WTC11 (cell line): Measurements from ENCODE around the gene EIF2D. TPM values are rescaled to one million over a fixed set of nuclear protein-coding genes. Genes with fewer than 3 reads are reported as not detected.

Experiments
- ATAC-seq: fragments of 200-7000 bp; cut with Tn5 transposase; 2 replicates; pipeline ENCODE4 v1.10.0; 2021; ENCODE audit warnings: mild to moderate bottlenecking, moderate library complexity
- CTCF ChIA-PET: fragments of 300-600 bp; sonication (Branson Sonifier 250); formaldehyde crosslinking; loops from one replicate; lab custom pipeline; 2021; ENCODE audit warnings: antibody characterized with exemption; lab: Charles Lee
- POLR2A ChIA-PET: fragments of 350-600 bp; sonication (Branson Sonifier 250); formaldehyde crosslinking; loops from one replicate; lab custom pipeline; 2021; ENCODE audit warnings: antibody characterized with exemption; lab: Charles Lee
- DNase-seq: peaks from one replicate; pipeline ENCODE4 v3.0.0; 2021; ENCODE audit warnings: low spot score
- H3K27ac Mint-ChIP-seq: 2 replicates; pipeline ENCODE4 v1.8.0; 2021; ENCODE audit warnings: mixed read lengths
- H3K27me3 Mint-ChIP-seq: 2 replicates; pipeline ENCODE4 v1.8.0; 2021; ENCODE audit warnings: low read depth, mild to moderate bottlenecking, moderate library complexity, mixed read lengths
- H3K36me3 Mint-ChIP-seq: 2 replicates; pipeline ENCODE4 v1.8.0; 2021; ENCODE audit warnings: mixed read lengths
- H3K4me1 Mint-ChIP-seq: 2 replicates; pipeline ENCODE4 v1.8.0; 2022; ENCODE audit warnings: mixed read lengths
- H3K4me3 Mint-ChIP-seq: 2 replicates; pipeline ENCODE4 v1.8.0; 2021; ENCODE audit warnings: mild to moderate bottlenecking, moderate library complexity, mixed read lengths
- H3K9me3 Mint-ChIP-seq: 2 replicates; pipeline ENCODE4 v1.8.0; 2021; ENCODE audit warnings: mixed read lengths
- CREM ChIP-seq: sonication (generic); formaldehyde crosslinking; IDR thresholded peaks from 2 replicates; pipeline ENCODE4 v1.8.1; 2022; ENCODE audit warnings: mild to moderate bottlenecking, missing genetic modification reagents, moderate library complexity
- ELF4 ChIP-seq: sonication (generic); formaldehyde crosslinking; IDR thresholded peaks from 2 replicates; pipeline ENCODE4 v1.8.1; 2022; ENCODE audit warnings: low read depth, mild to moderate bottlenecking, moderate library complexity, missing genetic modification reagents
- ESRRA ChIP-seq: sonication (generic); formaldehyde crosslinking; IDR thresholded peaks from 2 replicates; pipeline ENCODE4 v1.8.1; 2022; ENCODE audit warnings: mild to moderate bottlenecking, missing genetic modification reagents, borderline replicate concordance
- ETV6 ChIP-seq: sonication (generic); formaldehyde crosslinking; IDR thresholded peaks from 2 replicates; pipeline ENCODE4 v1.8.1; 2022; ENCODE audit warnings: mild to moderate bottlenecking, missing genetic modification reagents
- HMGXB4 ChIP-seq: sonication (generic); formaldehyde crosslinking; IDR thresholded peaks from 2 replicates; pipeline ENCODE4 v1.8.1; 2023; ENCODE audit warnings: mild to moderate bottlenecking, moderate library complexity, missing genetic modification reagents
- IRF1 ChIP-seq: sonication (generic); formaldehyde crosslinking; IDR thresholded peaks from 2 replicates; pipeline ENCODE4 v1.8.0; 2023; ENCODE audit warnings: missing genetic modification reagents
- IRF2 ChIP-seq: sonication (generic); formaldehyde crosslinking; IDR thresholded peaks from 2 replicates; pipeline ENCODE4 v1.8.0; 2022; ENCODE audit warnings: low read depth, missing genetic modification reagents, borderline replicate concordance
- JAZF1 ChIP-seq: fragments of 250-450 bp; sonication (Bioruptor Pico); IDR thresholded peaks from 2 replicates; pipeline ENCODE4 v1.9.0; 2021; ENCODE audit warnings: moderate library complexity, mild to moderate bottlenecking, inconsistent platforms
- KAT7 ChIP-seq: sonication (generic); formaldehyde crosslinking; IDR thresholded peaks from 2 replicates; pipeline ENCODE4 v1.8.1; 2023; ENCODE audit warnings: missing genetic modification reagents, mild to moderate bottlenecking, borderline replicate concordance
- MXD4 ChIP-seq: fragments of 250-450 bp; sonication (Bioruptor Pico); IDR thresholded peaks from 2 replicates; pipeline ENCODE4 v1.8.0; 2021; ENCODE audit warnings: mild to moderate bottlenecking, moderate library complexity, borderline replicate concordance
- MYBL2 ChIP-seq: sonication (generic); formaldehyde crosslinking; IDR thresholded peaks from 2 replicates; pipeline ENCODE4 v1.8.1; 2023; ENCODE audit warnings: mild to moderate bottlenecking, moderate library complexity, missing genetic modification reagents
- NFATC4 ChIP-seq: fragments of 250-450 bp; sonication (Bioruptor Pico); IDR thresholded peaks from 2 replicates; pipeline ENCODE4 v1.9.0; 2021; ENCODE audit warnings: mild to moderate bottlenecking
- NR2C2 ChIP-seq: sonication (generic); formaldehyde crosslinking; IDR thresholded peaks from 2 replicates; pipeline ENCODE4 v1.8.0; 2022; ENCODE audit warnings: mild to moderate bottlenecking, missing genetic modification reagents
- TCF7 ChIP-seq: sonication (generic); formaldehyde crosslinking; IDR thresholded peaks from 2 replicates; pipeline ENCODE4 v1.8.0; 2022; ENCODE audit warnings: mild to moderate bottlenecking, low read depth, missing genetic modification reagents, moderate library complexity
- TP53 ChIP-seq: sonication (generic); formaldehyde crosslinking; IDR thresholded peaks from 2 replicates; pipeline ENCODE4 v1.8.1; 2023; ENCODE audit warnings: mild to moderate bottlenecking, missing genetic modification reagents
- ZNF317 ChIP-seq: sonication (generic); formaldehyde crosslinking; IDR thresholded peaks from 2 replicates; pipeline ENCODE4 v1.8.1; 2023; ENCODE audit warnings: low read depth, mild to moderate bottlenecking, moderate library complexity, missing genetic modification reagents, borderline replicate concordance
- ZNF396 ChIP-seq: fragments of 250-450 bp; sonication (Bioruptor Pico); IDR thresholded peaks from 2 replicates; pipeline ENCODE4 v1.8.0; 2021; ENCODE audit warnings: mild to moderate bottlenecking, moderate library complexity, borderline replicate concordance
- ZNF416 ChIP-seq: fragments of 250-450 bp; sonication (Bioruptor Pico); IDR thresholded peaks from 2 replicates; pipeline ENCODE4 v1.9.0; 2021; ENCODE audit warnings: mild to moderate bottlenecking, inconsistent platforms
- ZNF425 ChIP-seq: fragments of 250-450 bp; sonication (Bioruptor Pico); conservative IDR thresholded peaks from 2 replicates; pipeline ENCODE4 v1.9.0; 2021; ENCODE audit warnings: mild to moderate bottlenecking
- total RNA-seq: library from RNA; stranded (reverse); gene quantifications from 3 replicates; pipeline ENCODE4 v1.2.3, GENCODE V29; 2021
- TF ChIP-seq, protein P1 (sequence below): sonication (generic); formaldehyde crosslinking; IDR thresholded peaks from 2 replicates; pipeline ENCODE4 v1.8.0; 2023; ENCODE audit warnings: missing genetic modification reagents, mild to moderate bottlenecking, borderline replicate concordance
- TF ChIP-seq, protein P2 (sequence below): fragments of 200-600 bp; IDR thresholded peaks from 2 replicates; pipeline ENCODE4 v1.8.0; 2022; ENCODE audit warnings: antibody characterized with exemption

The EIF2D gene
- total RNA-seq, 1 experiment from 2014 or later: 35.7 TPM

DNA sequence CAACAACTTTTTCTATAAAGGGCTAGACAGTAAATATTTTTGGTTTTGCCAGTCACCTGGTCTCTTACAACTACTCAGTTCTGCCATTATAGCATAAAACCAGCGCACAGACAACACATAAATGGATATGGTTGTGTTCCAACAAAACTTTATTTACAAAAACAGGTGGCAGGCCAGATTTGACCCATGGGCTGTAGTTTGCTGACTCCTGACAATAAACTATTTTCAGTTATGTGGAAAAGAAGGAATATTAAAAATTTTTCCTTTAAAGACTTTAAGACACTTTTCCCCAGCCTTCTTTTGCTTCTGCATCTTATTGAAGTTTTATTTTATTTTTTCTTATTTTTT lies 16.0 kb downstream of the EIF2D start (continued):
- TF ChIP-seq HMGXB4 (CRISPR knock-in tag): no peak
- TF ChIP-seq TCF7: no peak
- no peak for TF ChIP-seq TP53 (CRISPR knock-in tag)
- no peak for TF ChIP-seq NFATC4
- no peak for TF ChIP-seq ZNF425
- no peak for TF ChIP-seq JAZF1 (CRISPR knock-in tag)
- no peak for TF ChIP-seq IRF2 (CRISPR knock-in tag)
- TF ChIP-seq ETV6: no peak
- no peak for TF ChIP-seq ESRRA

GRCh38 chr1:206595581-206596318 lies 16.5 kb downstream of the EIF2D start:
- TF ChIP-seq ZNF416 (CRISPR knock-in tag): no peak
- no peak for TF ChIP-seq IRF1 (CRISPR knock-in tag)
- ChIA-PET POLR2A (no interaction called here), CTCF (no interaction called here)
- DNase-seq: no peak
- Mint-ChIP-seq H3K27ac (no peak overlapping the region), H3K4me1 (no peaks in the 10 kb centered on the region), H3K4me3 (no peak overlapping the region), H3K36me3 (peaks cover 51% of the 10 kb centered on the region), H3K9me3 (no peaks in the 10 kb centered on the region), H3K27me3 (no peaks in the 10 kb centered on the region)
- ATAC-seq: no peak

- H3K9me3 Mint-ChIP-seq: no peaks in the 10 kb centered on the region
- peaks cover 41% of the 10 kb centered on the region for H3K36me3 Mint-ChIP-seq
- H3K4me3 Mint-ChIP-seq: no peak overlapping the region
- no peaks in the 10 kb centered on the region for H3K27me3 Mint-ChIP-seq
- no peak for DNase-seq
- no peak overlapping the region for H3K27ac Mint-ChIP-seq
- no peak for ATAC-seq
- POLR2A ChIA-PET: interaction anchor here (0.6 kb wide), 1 partner anchor 112 kb away, joined by 4 read pairs; no protein-coding TSS in a partner anchor
- H3K4me1 Mint-ChIP-seq: no peaks in the 10 kb centered on the region
- CTCF ChIA-PET: no interaction called here
- TF ChIP-seq KAT7 (CRISPR knock-in tag) (no peak), MXD4 (CRISPR knock-in tag) (no peak), ZNF317 (no peak), ZNF396 (CRISPR knock-in tag) (no peak), JAZF1 (CRISPR knock-in tag) (no peak), CREM (CRISPR knock-in tag) (no peak), MYBL2 (no peak), NR2C2 (CRISPR knock-in tag) (no peak), HMGXB4 (CRISPR knock-in tag) (no peak), ELF4 (CRISPR knock-in tag) (no peak)
- TF ChIP-seq, protein P1, sequence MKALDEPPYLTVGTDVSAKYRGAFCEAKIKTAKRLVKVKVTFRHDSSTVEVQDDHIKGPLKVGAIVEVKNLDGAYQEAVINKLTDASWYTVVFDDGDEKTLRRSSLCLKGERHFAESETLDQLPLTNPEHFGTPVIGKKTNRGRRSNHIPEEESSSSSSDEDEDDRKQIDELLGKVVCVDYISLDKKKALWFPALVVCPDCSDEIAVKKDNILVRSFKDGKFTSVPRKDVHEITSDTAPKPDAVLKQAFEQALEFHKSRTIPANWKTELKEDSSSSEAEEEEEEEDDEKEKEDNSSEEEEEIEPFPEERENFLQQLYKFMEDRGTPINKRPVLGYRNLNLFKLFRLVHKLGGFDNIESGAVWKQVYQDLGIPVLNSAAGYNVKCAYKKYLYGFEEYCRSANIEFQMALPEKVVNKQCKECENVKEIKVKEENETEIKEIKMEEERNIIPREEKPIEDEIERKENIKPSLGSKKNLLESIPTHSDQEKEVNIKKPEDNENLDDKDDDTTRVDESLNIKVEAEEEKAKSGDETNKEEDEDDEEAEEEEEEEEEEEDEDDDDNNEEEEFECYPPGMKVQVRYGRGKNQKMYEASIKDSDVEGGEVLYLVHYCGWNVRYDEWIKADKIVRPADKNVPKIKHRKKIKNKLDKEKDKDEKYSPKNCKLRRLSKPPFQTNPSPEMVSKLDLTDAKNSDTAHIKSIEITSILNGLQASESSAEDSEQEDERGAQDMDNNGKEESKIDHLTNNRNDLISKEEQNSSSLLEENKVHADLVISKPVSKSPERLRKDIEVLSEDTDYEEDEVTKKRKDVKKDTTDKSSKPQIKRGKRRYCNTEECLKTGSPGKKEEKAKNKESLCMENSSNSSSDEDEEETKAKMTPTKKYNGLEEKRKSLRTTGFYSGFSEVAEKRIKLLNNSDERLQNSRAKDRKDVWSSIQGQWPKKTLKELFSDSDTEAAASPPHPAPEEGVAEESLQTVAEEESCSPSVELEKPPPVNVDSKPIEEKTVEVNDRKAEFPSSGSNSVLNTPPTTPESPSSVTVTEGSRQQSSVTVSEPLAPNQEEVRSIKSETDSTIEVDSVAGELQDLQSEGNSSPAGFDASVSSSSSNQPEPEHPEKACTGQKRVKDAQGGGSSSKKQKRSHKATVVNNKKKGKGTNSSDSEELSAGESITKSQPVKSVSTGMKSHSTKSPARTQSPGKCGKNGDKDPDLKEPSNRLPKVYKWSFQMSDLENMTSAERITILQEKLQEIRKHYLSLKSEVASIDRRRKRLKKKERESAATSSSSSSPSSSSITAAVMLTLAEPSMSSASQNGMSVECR: no peak
- TF ChIP-seq, protein P2, sequence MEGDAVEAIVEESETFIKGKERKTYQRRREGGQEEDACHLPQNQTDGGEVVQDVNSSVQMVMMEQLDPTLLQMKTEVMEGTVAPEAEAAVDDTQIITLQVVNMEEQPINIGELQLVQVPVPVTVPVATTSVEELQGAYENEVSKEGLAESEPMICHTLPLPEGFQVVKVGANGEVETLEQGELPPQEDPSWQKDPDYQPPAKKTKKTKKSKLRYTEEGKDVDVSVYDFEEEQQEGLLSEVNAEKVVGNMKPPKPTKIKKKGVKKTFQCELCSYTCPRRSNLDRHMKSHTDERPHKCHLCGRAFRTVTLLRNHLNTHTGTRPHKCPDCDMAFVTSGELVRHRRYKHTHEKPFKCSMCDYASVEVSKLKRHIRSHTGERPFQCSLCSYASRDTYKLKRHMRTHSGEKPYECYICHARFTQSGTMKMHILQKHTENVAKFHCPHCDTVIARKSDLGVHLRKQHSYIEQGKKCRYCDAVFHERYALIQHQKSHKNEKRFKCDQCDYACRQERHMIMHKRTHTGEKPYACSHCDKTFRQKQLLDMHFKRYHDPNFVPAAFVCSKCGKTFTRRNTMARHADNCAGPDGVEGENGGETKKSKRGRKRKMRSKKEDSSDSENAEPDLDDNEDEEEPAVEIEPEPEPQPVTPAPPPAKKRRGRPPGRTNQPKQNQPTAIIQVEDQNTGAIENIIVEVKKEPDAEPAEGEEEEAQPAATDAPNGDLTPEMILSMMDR: no peak
Observed at GRCh38 chr1:206593351-206593925, 18.8 kb downstream of the EIF2D start.
